ENCODE measurements around the gene SPHK2. TPM values are rescaled to one million over a fixed set of nuclear protein-coding genes. Genes with fewer than 3 reads are reported as not detected.
"Not testable (repeated sequence)": the region's sequence is repeated elsewhere in the genome, so short reads cannot be mapped to it uniquely, and the experiment has no call there.

SPHK2 gene
- polyA plus RNA-seq, 2 of the 4 experiments (the other 2 are of a cell fraction), result 6.1 to 18.3 TPM

- Histone ChIP-seq H3K9me3 (no peaks in the 10 kb centered on the region), H3K27ac (no peak overlapping the region), H3K4me2 (no peak overlapping the region), H3K4me1 (peaks cover 40% of the 10 kb centered on the region), H3K4me3 (no peak overlapping the region)
- POLR2A ChIA-PET, result interaction anchor here (0.6 to 2.7 kb wide), 2 partner anchors 11 to 15 kb away, joined by 3 to 19 read pairs; partner anchors contain the start of genes FAM83E, RPL18 and SPHK2
- TF ChIP-seq HOXA7 (CRISPR knock-in tag; IDR thresholded peaks at IDR 0.05), result peak; percentile 44; the same call in 1 of the 2 replicates
- TF ChIP-seq ATOH8 (CRISPR knock-in tag; IDR thresholded peaks at IDR 0.05; ENCODE audit: low read depth), result no peak
- no peak for TF ChIP-seq NFE2L2 (conservative IDR thresholded peaks at IDR 0.05; ENCODE audit: low read length)
- DNase-seq (ENCODE audit: low read depth in 1 of 2, low spot score in 1 of 2), result no peak
- ATAC-seq, result 0 out of 6 replicates have a peak, but pooled peaks of 1 of the 2 experiments have one; percentile 0
- no peak for FAIRE-seq
- CTCF ChIA-PET, result interaction anchor here (0.5 to 1.6 kb wide), 3 partner anchors 16 to 195 kb away, joined by 3 to 6 read pairs (median 3); partner anchors contain the start of gene CA11
- 83% methylated on average over 45 of the region's 48 CpGs for WGBS (ENCODE audit: missing lambda C conversion rate)
Observed at GRCh38 chr19:48629599-48630295, 10.4 kb downstream of the SPHK2 start.

GRCh38 chr19:48630296-48631063, 11.2 kb downstream of the SPHK2 start:
- ChIA-PET POLR2A (interaction anchor here (2.7 kb wide), 1 partner anchor 11 kb away, joined by 19 read pairs; the partner anchor contains the start of genes RPL18 and SPHK2), CTCF (interaction anchor here (0.5 to 1.6 kb wide), 5 partner anchors 15 to 194 kb away, joined by 3 to 6 read pairs (median 4); partner anchors contain the start of gene CA11)
- Histone ChIP-seq H3K9me3 (no peaks in the 10 kb centered on the region), H3K4me3 (no peak overlapping the region), H3K4me2 (no peak overlapping the region), H3K27ac (no peak overlapping the region), H3K4me1 (peaks cover 44% of the 10 kb centered on the region)
- DNase-seq (ENCODE audit: low read depth in 1 of 2, low spot score in 1 of 2) (no peak), FAIRE-seq (no peak), ATAC-seq (no peak)
- WGBS (ENCODE audit: missing lambda C conversion rate), result 92% methylated on average over 47 of the region's 47 CpGs
- TF ChIP-seq ZSCAN20 (CRISPR knock-in tag; IDR thresholded peaks at IDR 0.05), result no peak
- 0 out of 2 replicates have a peak, but pooled peaks have one; percentile 11 for TF ChIP-seq POLR2A (IDR thresholded peaks at IDR 0.05; ENCODE audit: low read length)

- H3K4me3 ChIP-seq, result no peak overlapping the region
- H3K4me1 ChIP-seq, result peaks cover 49% of the 10 kb centered on the region
- H3K4me2 ChIP-seq, result no peak overlapping the region
- FAIRE-seq (no peak), ATAC-seq (no peak), DNase-seq (ENCODE audit: low read depth in 1 of 2, low spot score in 1 of 2) (no peak)
- ChIA-PET CTCF (interaction anchor here (0.6 to 1.6 kb wide), 5 partner anchors 15 to 696 kb away, joined by 3 to 6 read pairs (median 4); partner anchors contain the start of gene CA11), POLR2A (interaction anchor here (2.7 kb wide), 1 partner anchor 12 kb away, joined by 19 read pairs; the partner anchor contains the start of genes RPL18 and SPHK2)
- no peaks in the 10 kb centered on the region for H3K9me3 ChIP-seq
- TF ChIP-seq TP53 (CRISPR knock-in tag; IDR thresholded peaks at IDR 0.05) (no peak), KDM1A (IDR thresholded peaks at IDR 0.05; ENCODE audit: low read depth) (peak; percentile 84; the same call in 1 of the 2 replicates), MAFK (IDR thresholded peaks at IDR 0.05; ENCODE audit: partially characterized antibody) (no peak), PHF8 (IDR thresholded peaks at IDR 0.05; ENCODE audit: borderline replicate concordance, low read depth) (no peak), RFX5 (IDR thresholded peaks at IDR 0.05) (peak; percentile 42; the same call in 1 of the 2 replicates), EHF (CRISPR knock-in tag; IDR thresholded peaks at IDR 0.05) (no peak)
- no peak overlapping the region for H3K27ac ChIP-seq
- WGBS (ENCODE audit: missing lambda C conversion rate), result 88% methylated on average over 3 of the region's 3 CpGs
Observed at GRCh38 chr19:48631225-48631624, 11.9 kb downstream of the SPHK2 start.

- POLR2A ChIA-PET, result interaction anchor here (2.7 kb wide), 1 partner anchor 13 kb away, joined by 19 read pairs; the partner anchor contains the start of genes RPL18 and SPHK2
- H3K4me2 ChIP-seq; DNase-seq (ENCODE audit: low read depth in 1 of 2, low spot score in 1 of 2); H3K4me3 ChIP-seq; ATAC-seq; FAIRE-seq; H3K9me3 ChIP-seq: not testable (repeated sequence)
- peaks cover 52% of the 10 kb centered on the region for H3K4me1 ChIP-seq
- peak overlapping the region in 1 of 2 experiments; percentile 92; a peak in 3 of 6 replicates for H3K27ac ChIP-seq
- CTCF ChIA-PET, result interaction anchor here (0.6 to 2.0 kb wide), 5 partner anchors 8 to 283 kb away, joined by 3 to 5 read pairs (median 3); no protein-coding TSS in a partner anchor
- 95% methylated on average over 11 of the region's 11 CpGs for WGBS (ENCODE audit: missing lambda C conversion rate)
Observed at GRCh38 chr19:48632286-48632685, 13.0 kb downstream of the SPHK2 start.

- ATAC-seq (no peak), DNase-seq (ENCODE audit: low read depth in 1 of 2, low spot score in 1 of 2) (no peak), FAIRE-seq (no peak)
- Histone ChIP-seq H3K4me3 (no peak overlapping the region), H3K4me2 (peak overlapping the region; percentile 100; the same call in 1 of the 3 replicates), H3K27ac (peak overlapping the region in 1 of 2 experiments; percentile 92; a peak in 4 of 6 replicates), H3K4me1 (peaks cover 48% of the 10 kb centered on the region), H3K9me3 (no peaks in the 10 kb centered on the region)
- POLR2A ChIA-PET, result no interaction called here
- CTCF ChIA-PET, result interaction anchor here (0.7 to 2.0 kb wide), 5 partner anchors 9 to 49 kb away, joined by 3 to 6 read pairs (median 3); no protein-coding TSS in a partner anchor
- TF ChIP-seq MAFK (IDR thresholded peaks at IDR 0.05; ENCODE audit: partially characterized antibody), result peak; percentile 73
- no peak for TF ChIP-seq CBX2 (IDR thresholded peaks at IDR 0.05; ENCODE audit: borderline replicate concordance, low read depth)
- no peak for TF ChIP-seq PHF8 (IDR thresholded peaks at IDR 0.05; ENCODE audit: borderline replicate concordance, low read depth)
Observed at GRCh38 chr19:48632692-48633147, 13.4 kb downstream of the SPHK2 start.

Data from A549 (cell line).